Thoracic aorta (tissue), 2 donors: ENCODE results near the gene TM7SF3. TPM values are rescaled to one million over a fixed set of nuclear protein-coding genes. Genes with fewer than 3 reads are reported as not detected.
A peak's percentile ranks its signal among the peaks of the same experiment; 100 is the strongest.

ENCODE experiments used
- ATAC-seq: fragments of 150-250 bp; one replicate; pipeline ENCODE4 v1.8.0; 2017; ENCODE audit warnings: low read depth; ENCODE audit not compliant: insufficient number of reproducible peaks, low FRiP score
- DNase-seq: peaks from one replicate; pipeline ENCODE4 v3.0.0-alpha.2; 2020; ENCODE audit warnings: low spot score
- H3K27ac ChIP-seq, 2 donors: fragments of 200-600 bp; sonication (generic); 1 replicate in 1 of 2; 2 replicates in 1 of 2; pipeline ENCODE4 v1.5.1; 2016; ENCODE audit warnings: mild to moderate bottlenecking in 2 of 2, moderate library complexity in 2 of 2
- H3K27me3 ChIP-seq: fragments of 200-600 bp; sonication (generic); replicated peaks from 2 replicates; pipeline ENCODE4 v1.6.0; 2016; ENCODE audit warnings: mild to moderate bottlenecking; ENCODE audit not compliant: insufficient read depth
- H3K36me3 ChIP-seq: fragments of 200-600 bp; sonication (generic); one replicate; pipeline ENCODE4 v1.5.1; 2016
- H3K4me1 ChIP-seq, 2 donors: fragments of 200-600 bp; sonication (generic); 1 replicate in 1 of 2; 2 replicates in 1 of 2; pipeline versions ENCODE4 v1.5.1 to v1.6.0; 2016; ENCODE audit warnings: low read depth in 2 of 2, mild to moderate bottlenecking in 1 of 2; ENCODE audit not compliant: control insufficient read depth in 1 of 2
- H3K4me3 ChIP-seq: fragments of 200-600 bp; sonication (generic); 2 replicates; pipeline ENCODE4 v1.5.1; 2016; ENCODE audit warnings: mild to moderate bottlenecking
- H3K9me3 ChIP-seq: fragments of 200-600 bp; sonication (generic); 2 replicates; pipeline ENCODE4 v1.5.1; 2016
- CTCF ChIP-seq: fragments of 200-600 bp; sonication (generic); IDR thresholded peaks from one replicate; pipeline ENCODE4 v1.5.1; 2019; ENCODE audit warnings: antibody characterized with exemption
- total RNA-seq, 2 donors: library from RNA; depleted of rRNA; stranded (reverse); fragments of >200 nt; gene quantifications; one replicate each; pipeline versions ENCODE4 v1.1.0 to v1.2.3, GENCODE V29; 2016

TM7SF3 gene
- total RNA-seq, 2 donors from 2014 or later = 112 to 128 TPM

GRCh38 chr12:26935636-26936378 is 78.4 kb downstream of the TM7SF3 start:
- Histone ChIP-seq H3K36me3 (no peaks in the 10 kb centered on the region), H3K4me3 (peak overlapping the region; percentile 77), H3K9me3 (no peaks in the 10 kb centered on the region), H3K27me3 (no peaks in the 10 kb centered on the region), H3K4me1 (peaks cover 20 to 36% of the 10 kb centered on the region in 2 donors), H3K27ac (no peak overlapping the region)
- no peak for ATAC-seq
- no peak for DNase-seq
- TF ChIP-seq CTCF = no peak

GRCh38 chr12:26929590-26929989 is 84.6 kb downstream of the TM7SF3 start:
- DNase-seq (no peak), ATAC-seq (no peak)
- no peak overlapping the region for H3K4me3 ChIP-seq
- H3K27me3 ChIP-seq = no peaks in the 10 kb centered on the region
- no peaks in the 10 kb centered on the region for H3K9me3 ChIP-seq
- no peak overlapping the region for H3K27ac ChIP-seq
- peaks cover 4% of the 10 kb centered on the region for H3K36me3 ChIP-seq
- H3K4me1 ChIP-seq = no peaks in the 10 kb centered on the region
- no peak for TF ChIP-seq CTCF

- no peak for ATAC-seq
- peaks cover 7% of the 10 kb centered on the region for H3K36me3 ChIP-seq
Observed at GRCh38 chr12:26928661-26929060, 85.5 kb downstream of the TM7SF3 start.

More at GRCh38 chr12:26928661-26929060, 85.5 kb downstream of the TM7SF3 start:
- no peak for DNase-seq
- Histone ChIP-seq H3K4me3 (no peak overlapping the region), H3K4me1 (no peaks in the 10 kb centered on the region), H3K9me3 (no peaks in the 10 kb centered on the region), H3K27ac (no peak overlapping the region), H3K27me3 (no peaks in the 10 kb centered on the region)
- TF ChIP-seq CTCF = no peak

Other genes with a start within 250 kb of the TM7SF3 start
- 10 to 100 TPM; 28.3 to 86.3 TPM for gene ITPR2, start 181.2 kb downstream of the TM7SF3 start, total RNA-seq
- gene INTS13, start 76.4 kb downstream of the TM7SF3 start, total RNA-seq = 10 to 100 TPM in 1 of 2 donors, 1 to 10 TPM in 1; 5.7 to 15.0 TPM
- gene FGFR1OP2, start 75.9 kb downstream of the TM7SF3 start, total RNA-seq = 100 to 1,000 TPM in 1 of 2 donors, 10 to 100 TPM in 1; 79.6 to 123 TPM
- 10 to 100 TPM; 30.1 to 49.0 TPM for gene MED21, start 8.2 kb upstream of the TM7SF3 start, total RNA-seq
- not detected for gene C12orf71, start 68.2 kb upstream of the TM7SF3 start, total RNA-seq
- 100 to 1,000 TPM; 216 to 227 TPM for gene STK38L, start 229.9 kb upstream of the TM7SF3 start, total RNA-seq